GM15510 (cell line): ENCODE measurements around the gene RNF217.

Experiments used
- POLR2A ChIP-seq: IDR thresholded peaks from 3 replicates; pipeline ENCODE4 v1.6.1; 2011; ENCODE audit warnings: borderline replicate concordance; ENCODE audit not compliant: insufficient read length; ENCODE audit errors: extremely low read depth

The RNF217 gene

DNA sequence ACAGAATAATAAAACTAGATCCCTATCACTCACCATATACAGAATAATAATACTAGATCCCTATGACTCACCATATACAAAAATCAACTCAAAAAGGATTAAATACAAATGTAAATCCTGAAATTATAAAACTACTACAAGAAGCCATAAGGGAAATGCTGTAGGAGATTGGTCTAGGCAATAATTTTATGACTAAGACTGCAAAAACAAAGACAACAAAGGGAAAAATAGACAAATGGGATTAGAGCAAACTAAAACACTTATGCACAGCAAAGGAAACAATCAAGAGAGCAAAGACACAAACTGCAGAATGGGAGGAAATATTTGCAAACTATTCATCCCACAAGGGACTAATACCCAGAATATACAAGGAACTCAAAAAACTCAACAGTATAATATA lies 4.1 kb upstream of the RNF217 start:
- no peak for TF ChIP-seq POLR2A

DNA sequence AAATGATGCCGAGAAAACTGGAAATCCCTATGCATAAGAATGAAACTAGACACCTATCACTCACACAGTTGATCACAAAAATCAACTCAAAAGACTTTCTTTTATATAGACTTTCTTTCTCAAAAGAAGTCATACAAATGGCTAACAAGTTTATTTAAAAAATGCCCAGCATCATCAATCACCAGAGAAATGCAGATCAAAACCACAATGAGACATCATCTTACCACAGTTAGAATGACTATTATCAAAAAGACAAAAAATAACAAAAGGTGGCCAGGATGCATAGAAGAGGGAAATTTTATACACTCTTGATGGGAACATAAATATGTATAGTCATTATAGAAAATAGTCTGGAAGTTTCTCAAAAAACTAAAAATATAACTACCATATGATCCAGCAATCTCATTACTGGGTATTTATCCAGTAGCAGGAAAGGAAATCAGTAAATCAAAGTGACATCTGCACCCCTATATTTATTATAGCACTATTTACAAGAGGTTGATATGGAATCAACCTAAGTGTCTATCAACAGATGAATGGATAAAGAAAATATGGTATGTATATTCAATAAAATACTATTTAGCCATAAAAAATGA lies 3.4 kb upstream of the RNF217 start:
- TF ChIP-seq POLR2A = no peak

DNA sequence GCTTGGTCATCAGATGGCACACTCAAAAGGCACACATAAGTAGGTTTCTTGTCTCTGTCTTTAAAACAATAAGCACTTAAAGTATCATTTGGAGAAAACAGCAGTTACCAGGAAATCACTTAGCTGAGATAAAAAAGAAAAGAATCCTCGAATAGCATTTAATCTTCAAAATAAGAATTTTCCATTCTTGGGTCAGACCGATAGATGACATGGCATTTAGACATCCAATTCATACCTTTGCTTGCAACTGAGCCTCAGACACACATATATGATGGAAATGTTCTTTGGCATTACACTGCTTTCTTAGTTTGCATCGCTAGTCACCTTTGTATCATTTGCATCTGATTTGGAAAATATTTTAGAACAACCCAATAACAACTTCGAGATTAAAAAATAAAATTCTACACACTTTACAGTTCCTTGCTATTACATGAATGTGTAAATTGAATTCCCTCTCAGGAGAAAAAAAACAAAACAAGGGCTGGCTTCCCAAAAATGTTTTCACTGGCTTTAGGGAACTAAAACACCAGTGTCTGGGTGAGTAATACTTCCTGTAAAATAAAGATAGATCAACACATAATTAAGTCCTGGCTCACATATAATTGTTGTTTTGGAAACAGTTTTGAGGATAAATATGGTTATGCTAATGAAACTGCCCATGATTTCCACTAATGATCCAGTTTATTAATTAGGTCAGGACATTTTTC lies 1.3 kb upstream of the RNF217 start:
- no peak for TF ChIP-seq POLR2A

DNA sequence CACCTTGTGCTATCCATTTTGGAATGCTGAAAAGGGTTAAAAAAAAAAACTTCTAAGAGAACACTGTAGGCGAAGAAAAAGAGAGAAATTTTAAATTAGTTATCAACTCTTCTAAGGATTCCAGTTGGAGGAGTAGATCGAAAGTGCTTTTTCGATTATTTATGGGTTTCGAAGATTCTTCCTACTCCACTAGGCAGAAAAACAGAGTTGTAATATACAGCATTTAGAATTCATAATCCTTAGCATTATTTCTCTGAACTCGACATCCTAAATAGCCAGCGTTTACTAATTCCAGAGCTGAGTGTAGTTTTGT lies 817 bp upstream of the RNF217 start:
- no peak for TF ChIP-seq POLR2A

DNA sequence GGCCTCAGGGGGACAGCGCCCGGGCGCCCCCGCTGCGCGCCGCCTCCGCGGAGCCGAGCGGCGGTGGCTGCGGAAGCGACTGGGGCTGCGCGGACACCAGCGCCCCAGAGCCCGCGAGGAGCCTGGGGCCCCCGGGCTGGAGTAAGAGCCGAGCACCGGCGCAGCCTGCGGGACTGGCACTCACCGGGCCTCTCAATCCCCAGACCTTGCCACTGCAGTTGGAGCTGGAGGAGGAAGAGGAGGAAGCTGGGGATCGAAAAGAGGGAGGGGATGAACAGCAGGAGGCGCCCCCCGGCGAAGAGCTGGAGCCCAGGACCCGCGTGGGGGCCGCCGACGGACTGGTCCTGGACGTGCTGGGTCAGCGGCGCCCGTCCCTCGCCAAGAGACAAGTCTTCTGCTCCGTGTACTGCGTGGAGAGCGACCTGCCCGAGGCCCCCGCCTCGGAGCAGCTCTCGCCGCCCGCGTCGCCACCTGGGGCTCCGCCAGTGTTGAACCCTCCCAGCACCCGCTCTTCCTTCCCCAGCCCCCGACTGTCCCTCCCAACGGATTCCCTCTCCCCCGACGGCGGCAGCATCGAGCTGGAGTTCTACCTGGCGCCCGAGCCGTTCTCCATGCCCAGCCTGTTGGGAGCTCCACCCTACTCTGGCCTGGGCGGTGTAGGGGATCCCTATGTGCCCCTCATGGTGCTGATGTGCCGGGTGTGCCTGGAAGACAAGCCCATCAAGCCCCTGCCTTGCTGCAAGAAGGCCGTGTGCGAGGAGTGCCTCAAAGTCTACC lies 590 bp downstream of the RNF217 start:
- no peak for TF ChIP-seq POLR2A

DNA sequence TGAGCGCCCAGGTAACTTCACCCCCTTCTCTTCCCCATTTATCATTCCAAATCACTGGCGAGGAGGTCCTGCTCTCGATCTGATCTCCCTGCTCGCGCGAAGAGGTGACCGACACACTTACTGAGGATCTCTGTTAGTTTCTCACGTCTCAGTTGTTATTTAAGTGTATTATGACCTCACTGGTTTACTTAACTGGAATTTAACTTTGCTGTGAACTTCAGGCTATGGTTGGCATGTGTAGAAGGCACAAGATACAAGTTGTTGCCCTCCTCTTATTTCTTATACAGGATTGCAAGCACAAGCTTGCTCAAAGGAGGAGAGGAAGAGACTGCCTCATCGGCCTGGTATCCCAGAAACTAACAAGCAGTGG lies 1.2 kb downstream of the RNF217 start:
- TF ChIP-seq POLR2A = no peak

DNA sequence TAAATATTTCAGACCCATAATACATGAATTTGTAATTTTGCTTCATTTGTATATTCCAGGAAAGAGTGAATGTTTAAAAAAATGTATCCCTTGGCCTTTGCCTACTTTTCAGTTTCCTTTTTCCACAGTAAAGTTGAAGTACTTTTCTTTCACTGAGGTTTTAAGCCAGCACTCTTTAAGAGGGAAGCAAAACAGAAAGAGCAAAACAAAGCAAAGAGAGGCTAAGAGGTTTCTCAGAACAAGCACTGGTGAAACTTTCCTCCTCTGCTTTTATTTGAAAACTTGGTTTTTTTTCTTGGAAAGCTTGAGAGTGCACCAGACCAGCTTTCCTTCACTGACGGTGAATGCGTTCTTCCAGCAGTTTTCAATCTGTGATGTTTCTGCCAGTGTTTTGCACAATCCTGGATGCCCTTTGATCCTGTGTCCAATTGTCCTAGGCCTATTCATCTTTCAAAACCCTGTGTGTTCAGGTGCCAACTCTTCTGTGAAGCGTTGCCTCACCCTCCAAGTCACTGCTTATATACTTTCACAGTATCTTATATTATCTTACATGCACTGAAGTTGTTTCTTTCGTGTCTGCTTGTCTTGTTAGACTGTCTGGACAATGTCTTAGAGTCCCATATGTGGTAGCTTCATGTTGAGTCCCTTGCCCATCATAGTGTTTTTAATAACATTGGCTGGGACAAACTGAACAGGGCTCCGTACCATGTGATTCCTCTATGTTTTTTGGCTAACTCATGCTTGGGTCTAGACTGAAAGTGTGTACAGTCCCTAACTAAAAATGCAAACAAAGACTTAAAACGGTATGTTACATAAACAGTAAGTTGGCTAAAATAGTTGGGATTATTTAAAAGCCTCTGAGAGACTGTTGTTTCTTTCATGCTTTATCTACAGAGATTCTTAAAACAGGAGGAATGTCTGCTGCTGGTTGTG lies 1.9 kb downstream of the RNF217 start:
- TF ChIP-seq POLR2A = no peak

DNA sequence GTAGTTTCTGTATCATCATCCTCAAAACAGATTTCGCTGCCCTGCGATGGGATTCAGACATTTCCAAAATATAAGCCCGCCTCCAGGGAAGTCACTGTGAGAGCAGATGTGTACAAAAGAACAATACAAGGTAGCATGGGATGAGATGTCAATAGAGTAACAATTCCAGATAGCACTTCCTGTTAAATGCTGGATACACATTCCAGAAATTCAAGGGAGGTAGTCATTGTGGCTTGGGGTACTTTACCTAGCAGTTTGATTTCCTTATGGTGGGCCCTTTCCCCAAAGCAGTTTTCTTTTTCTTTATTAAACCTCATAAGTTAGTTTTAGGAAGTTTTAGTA lies 2.5 kb downstream of the RNF217 start:
- no peak for TF ChIP-seq POLR2A

DNA sequence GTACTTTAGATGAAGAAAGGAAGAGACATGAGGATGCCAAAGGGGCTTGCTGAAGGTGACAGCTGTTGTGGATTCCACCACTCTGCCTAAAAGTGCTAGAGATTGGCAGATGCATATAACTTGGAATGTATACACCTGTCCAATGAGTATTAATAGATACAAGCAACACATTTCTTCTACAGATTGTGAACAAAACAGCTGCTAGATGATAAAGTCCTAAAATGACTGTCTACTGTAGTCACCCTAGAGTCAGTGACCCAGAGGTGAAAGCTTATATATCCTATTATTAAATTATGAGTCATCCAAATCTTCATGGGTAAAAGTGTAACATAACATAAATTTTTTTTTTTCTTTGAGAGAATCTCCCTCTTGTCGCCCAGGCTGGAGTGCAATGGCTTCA lies 5.2 kb downstream of the RNF217 start:
- TF ChIP-seq POLR2A = no peak

DNA sequence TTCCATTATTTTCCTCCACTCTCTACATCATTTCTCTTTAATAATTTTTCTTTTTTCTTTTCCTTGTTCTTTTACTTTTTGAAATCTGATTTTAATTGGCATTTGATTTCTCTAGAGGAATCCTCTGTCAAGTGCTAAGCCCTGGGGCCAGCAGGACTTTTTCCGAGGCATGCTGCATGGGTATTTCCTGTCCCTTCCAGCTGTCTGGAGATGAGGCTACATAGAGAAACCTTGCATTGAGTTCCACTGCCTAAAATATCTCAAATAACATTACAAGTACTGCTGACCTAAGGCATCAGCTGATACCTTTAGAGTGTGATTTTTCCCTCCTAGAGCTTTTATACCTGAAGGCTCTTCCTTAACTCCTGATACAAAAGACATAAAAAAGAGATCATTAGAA lies 6.2 kb downstream of the RNF217 start:
- TF ChIP-seq POLR2A = no peak

DNA sequence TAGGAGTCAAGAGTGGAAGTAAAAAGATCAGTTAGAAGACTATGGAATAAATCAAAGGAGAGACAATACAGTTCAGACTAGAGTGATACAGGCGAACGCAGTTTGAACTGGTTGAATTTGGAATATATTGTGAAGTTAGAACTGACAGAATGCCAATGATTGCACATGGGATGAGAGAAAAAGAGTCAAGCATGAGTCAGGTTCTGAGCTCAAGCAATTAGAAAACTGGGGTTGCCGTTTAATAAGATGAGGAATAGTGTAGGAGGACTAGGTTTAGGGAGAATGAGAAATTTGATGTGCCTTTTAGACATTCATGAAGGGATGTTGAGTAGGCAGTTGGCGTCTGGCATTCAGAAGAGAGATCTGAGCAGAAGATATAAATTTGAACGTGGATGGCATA lies 8.0 kb downstream of the RNF217 start:
- no peak for TF ChIP-seq POLR2A

DNA sequence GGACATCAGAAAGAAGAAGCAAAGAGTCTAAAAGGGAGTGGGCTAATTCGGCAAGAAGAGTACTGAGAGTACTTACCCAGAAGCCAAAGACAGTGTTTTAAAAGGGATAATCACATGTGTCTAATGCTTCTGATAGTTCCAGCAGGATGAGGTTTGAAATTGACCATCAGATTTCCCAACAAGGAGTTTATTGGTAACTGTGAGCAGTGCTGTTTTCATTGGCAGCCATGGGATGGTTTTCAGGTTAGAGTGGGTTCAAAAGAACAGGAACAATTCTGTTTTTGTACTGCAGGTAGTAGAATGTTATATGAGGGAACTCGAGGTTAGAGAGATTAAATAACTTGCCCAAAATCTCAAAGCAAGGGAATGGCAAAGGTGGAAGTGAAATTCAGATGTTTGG lies 8.5 kb downstream of the RNF217 start:
- no peak for TF ChIP-seq POLR2A

DNA sequence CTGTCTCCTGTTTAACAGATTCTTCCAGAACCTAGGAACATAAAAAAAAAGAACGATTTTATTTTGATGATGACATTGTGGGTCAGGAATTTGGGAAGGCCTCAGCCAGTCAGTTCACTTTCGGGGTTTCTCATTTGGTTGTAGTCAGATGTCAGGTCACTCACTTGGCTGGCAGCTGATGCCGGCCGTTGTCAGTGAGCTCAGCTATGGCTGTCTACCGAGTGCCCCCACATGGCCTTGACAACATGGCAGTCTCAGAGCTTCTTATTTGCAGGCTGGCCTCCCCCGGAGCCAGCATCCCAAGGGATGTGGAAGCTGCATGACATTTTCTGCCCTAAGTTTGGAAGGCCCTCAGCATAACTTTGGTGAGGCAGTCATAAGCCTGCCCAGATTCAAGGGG lies 11.5 kb downstream of the RNF217 start:
- TF ChIP-seq POLR2A = no peak

DNA sequence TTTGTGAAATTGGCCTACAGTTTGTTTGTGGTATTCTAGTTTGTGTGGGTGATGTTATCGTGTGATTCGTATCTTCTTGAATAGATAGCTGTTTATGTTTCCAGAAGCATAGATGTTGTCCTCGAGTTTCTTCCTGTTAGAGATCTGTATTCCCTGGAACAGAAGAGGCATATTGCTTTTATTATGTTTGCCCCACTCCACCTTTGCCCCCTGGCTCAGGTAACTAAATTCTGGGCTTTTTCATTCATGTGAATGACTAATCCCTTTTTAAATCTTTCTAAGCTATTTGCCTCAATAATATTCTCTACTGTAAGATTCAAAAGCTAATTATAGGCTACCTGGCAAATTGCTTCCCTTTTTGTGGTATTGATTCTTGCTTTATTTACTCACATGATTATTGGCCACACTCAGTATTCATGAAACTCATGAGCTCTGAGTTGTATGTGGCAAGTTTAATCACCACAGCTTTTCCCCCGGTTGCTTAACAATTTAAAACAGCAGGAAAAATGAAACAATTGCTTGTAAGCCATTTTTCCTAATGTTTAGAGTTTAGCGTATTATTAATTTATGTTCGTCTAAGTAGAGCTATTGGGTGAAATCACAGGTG lies 12.6 kb downstream of the RNF217 start:
- no peak for TF ChIP-seq POLR2A
